NCI-H146 (cell line): Measurements from ENCODE around the gene ADRA2B.

Experiments used
- DNase-seq: peaks from one replicate; lab custom pipeline; 2025; lab: John Stamatoyannopoulos, UW

ADRA2B gene

DNA sequence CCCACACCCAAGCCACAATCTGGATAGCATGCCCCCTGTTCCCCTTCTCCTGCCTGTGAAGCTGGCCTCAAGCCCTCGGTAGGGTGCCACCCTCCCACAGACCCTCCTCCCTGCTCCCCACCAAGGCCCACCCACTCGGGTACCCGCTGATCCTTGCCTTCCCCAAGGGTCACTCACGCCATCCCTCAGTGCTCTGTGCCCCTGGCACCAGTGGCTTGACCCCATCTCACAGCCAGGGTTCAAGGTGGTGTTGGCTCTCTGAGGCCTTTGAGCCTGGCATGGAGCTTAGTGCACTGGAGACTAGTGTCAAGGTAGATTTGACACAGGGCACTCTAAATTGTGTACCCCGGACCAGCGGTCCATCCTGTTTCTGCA, 11.9 kb downstream of the ADRA2B start:
- no peak for DNase-seq

DNA sequence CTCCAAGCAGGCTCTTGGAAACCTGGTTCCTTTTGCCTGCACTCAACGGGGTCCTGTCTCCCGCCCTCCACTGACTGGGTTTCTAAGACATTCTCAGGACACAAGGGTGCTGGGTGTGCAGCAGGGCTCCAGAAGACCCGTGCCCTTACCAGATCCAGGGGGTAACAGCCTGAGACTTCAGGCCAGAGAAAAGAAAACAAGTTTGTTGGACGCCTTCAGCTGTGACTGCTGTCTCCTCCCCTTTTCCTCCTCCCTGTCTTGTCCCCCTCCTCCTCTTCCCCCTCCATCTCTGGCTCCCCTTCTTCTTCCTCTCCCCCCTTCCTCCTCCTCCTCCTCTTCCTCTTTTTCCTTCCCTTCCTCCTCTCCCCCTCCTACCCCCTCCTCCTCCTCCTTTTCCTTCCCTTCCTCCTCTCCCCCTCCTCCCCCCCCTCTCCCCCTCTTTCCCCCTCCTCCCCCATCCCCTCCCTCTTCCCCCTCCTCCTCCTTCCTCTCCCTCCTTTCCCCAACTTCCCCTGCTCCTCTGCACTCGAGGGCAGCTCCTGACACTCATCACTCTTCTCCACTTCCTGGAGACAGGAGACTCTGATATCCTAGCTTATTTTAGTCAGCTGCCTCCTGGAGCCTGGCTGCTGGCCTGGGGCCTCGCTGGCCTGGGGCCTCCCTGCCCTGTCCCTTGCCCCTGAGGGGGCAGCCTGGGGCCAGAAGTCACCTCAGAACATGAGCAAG, 12.4 kb downstream of the ADRA2B start:
- no peak for DNase-seq

DNA sequence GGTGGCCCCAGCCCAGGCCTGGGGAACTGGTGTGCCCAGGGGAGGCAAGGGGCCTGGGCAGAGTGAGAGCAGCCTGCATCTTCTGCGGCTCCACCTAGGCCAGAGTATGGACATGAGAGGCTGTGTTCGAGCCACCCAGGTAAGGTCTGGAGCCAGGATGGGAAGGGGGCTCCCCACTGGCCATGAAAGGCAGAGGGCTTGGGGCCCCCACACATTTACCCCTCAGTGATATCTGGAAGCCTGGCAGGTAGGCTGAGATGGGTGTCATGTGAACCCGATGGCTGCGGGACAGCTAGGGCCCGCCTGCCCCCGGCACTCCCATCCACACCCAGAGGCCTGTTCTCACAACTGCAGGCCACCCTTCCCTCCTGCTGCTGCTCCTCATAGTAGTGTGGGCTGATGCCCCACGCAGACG, 13.2 kb downstream of the ADRA2B start:
- no peak for DNase-seq

DNA sequence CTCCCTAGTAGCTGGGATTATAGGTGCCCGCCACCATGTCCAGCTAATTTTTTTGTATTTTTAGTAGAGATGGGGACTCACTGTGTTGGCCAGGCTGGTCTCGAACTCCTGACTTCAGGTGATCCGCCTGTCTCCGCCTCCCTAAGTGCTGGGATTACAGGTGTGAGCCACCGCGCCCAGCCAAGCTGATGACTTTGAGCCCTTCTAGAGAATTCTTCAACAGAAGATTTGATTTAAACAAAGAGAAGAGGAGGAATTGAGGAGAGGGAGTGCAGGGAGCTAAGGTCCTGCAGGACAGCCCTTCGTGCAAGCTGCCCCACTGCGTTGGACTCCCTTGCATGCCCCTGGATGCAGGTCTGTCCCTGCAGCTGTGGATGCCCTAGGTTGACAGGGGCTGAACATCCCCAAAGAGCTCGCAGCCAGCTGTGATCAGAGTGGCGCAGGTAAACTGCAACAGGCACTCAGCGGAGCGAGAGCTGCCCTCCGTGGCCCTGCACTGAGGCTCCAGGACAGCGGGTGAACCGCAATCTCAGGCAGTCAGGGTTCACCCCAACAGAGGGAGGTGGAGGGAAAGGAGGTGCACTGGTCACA, 13.7 kb downstream of the ADRA2B start:
- no peak for DNase-seq

- no peak for DNase-seq
Measured at GRCh38 chr2:96100893-96101304, 15.5 kb downstream of the ADRA2B start.

- DNase-seq = peak; percentile 27
Measured at GRCh38 chr2:96099861-96100798, 16.2 kb downstream of the ADRA2B start.

GRCh38 chr2:96098900-96099590, 17.3 kb downstream of the ADRA2B start:
- no peak for DNase-seq

DNA sequence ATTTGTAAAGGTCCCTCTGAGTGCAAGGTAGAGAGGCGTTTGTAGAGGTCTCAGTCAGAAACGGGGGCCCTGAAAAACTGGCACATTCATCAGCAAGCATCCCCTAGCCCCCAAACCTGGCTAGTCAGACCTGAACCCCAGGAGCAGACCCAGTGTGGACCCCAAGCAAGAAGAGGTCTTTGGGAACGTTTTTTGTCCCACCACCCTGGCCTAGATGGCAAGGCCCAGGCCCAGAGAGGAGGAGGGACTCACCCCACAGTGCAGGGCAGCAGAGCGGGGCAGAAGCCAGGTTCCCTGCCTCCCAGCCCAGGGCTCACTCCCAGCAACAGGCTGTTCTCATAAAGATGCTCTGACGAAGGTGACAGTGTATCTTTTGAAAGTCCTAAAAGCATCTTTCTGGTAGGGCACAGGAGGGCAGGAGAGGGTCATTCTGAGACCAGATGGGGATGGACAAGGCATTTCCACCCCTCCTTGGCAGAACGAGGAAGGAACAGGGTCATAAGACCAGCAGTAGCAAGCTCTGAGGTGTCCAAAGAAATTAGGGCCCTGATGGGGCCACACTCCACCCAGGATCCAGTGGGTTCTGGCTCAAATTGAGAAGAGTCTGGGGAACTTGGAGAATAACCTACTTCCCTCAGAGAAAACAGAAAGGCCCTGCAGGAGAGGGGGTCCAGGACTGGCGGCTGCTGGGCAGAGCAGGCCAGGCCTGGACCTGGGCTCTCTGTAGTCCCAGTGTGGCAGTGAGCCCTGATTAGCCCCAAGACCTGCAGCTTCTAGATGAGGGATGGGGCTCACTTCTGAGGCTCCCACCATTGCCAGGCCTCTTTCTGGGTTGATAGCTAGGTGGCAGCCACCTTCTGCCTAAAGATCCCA, 18.2 kb downstream of the ADRA2B start:
- DNase-seq = no peak

DNA sequence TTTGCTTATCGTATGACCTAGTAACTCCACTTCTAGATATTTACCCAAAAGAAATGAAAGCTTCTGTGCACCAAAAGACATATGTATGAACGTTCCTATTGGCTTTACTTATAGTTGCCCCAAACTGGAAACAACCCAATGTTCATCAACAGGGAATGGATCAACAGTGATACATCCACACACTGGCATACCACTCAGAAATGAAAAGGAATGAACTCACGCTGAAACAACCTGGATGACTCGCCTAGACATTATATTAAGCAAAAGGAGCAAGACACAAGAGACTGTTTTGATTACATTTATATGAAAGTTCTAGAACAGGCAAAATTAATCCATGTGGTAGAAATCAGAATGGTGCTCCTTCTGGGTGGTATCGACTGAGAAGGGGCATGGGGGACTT, 18.9 kb downstream of the ADRA2B start:
- no peak for DNase-seq

DNA sequence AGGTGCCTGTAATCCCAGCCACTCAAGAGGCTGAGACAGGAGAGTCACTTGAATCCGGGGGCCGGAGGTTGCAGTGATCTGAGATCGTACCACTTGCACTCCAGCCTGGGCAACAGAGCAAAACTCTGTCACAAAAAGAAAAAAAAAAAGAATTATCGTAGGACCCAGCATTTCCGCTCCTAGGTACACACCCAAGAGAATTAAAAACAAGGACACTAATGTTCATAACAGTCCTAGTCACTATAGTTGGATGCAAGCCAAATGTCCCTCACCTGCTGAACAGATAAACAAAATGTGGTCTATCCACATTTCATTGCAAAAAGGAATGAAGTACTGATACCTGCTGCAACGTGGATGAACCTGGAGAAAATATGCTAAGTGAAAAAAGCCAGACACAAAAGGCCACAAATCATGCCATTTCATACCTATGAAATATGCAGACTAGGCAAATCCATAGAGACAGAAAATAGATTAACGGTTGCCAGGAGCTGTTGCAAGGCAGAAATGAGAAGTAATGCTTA, 21.2 kb downstream of the ADRA2B start:
- DNase-seq = peak; percentile 37

- DNase-seq = no peak
Measured at GRCh38 chr2:96093528-96093927, 22.8 kb downstream of the ADRA2B start.

- no peak for DNase-seq
Measured at GRCh38 chr2:96092951-96093350, 23.4 kb downstream of the ADRA2B start.

- DNase-seq = no peak
Measured at GRCh38 chr2:96092573-96092877, 23.8 kb downstream of the ADRA2B start.

DNA sequence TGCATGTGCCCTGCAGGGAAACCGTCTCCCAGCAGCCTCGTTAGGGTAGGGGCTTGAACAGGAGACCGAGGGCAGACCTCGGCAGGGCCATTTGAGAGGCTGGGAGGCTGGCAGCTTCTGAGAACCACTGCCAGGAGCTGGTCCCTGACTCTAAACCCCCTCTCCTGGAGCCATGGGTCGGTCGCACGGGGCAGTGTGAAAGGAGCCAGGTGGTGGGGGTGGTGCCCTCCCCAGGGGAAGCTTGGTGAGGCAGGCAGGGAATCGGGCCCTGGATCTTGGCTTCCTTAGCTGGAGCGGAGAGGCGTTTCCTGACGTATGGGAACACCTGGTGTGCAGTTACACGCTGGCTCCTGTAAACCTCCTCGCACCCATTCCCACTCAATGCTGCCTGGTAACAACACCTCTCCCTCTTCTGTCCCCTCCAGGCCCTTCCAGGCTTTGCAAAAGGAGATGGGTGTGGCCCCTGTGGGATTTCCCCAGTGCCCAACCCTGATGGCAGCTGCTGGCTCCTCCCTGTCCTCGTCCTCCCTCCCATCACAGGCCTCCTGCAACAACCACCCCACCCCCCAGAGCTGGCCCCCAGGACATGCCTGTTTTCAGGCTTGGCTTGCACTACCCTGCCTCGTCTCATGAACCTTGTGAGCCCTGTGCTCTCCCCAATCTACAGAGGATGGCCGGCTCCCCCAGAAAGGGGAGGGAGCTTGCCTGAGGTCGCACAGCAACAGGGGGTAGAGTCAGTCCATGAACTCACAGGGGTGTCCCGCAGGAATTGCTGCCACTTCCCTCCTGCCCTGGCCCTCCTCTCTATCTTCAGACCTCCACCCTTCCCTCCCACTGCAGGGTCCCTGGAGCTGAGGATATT, 24.4 kb downstream of the ADRA2B start:
- peak; percentile 20 for DNase-seq

- no peak for DNase-seq
Measured at GRCh38 chr2:96091141-96091710, 25.1 kb downstream of the ADRA2B start.

- DNase-seq = no peak
Measured at GRCh38 chr2:96090196-96090926, 26.0 kb downstream of the ADRA2B start.

DNA sequence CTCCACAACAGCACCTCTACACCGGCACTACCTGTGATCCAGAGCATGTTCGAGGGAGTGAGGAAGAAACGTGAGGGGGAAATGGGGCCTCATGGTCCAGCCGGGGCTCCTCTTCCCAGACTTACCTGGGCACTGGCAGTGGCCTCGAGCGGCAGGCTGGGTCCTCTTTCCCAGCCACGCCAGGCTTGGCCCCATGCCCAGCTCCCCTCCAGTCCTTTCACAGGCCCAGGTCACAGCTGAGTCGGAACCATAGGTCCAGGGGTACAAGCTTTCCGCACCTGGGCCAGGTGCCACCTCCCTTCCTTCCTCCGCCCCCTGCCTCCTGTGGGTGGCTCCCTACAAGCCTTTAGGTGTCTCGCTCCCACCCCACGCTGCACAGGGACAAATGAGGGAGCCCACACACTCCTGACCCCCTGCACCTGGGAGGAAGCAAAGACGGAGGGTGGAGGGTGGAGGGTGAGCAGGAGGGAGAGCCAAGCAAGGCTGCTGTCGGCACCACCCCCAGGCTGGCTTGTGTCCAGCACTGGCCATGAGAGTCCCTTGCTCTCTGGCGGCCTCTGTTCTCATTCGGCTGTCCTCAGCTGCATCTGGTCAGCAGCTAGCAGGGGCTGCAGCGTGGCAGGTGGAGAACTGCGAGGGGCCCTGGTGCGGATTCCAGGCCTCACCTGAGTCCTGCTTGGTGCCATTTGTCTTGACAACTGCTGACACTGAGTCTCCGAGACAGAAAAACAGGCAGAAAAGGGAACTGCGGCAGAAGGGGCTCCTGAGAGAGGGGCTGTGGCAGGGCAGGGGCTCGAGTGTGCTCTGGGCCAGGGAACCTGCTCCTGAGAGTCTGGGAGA, 26.8 kb downstream of the ADRA2B start:
- no peak for DNase-seq
